Measurements from ENCODE around the gene GIT2. TPM values are rescaled to one million over a fixed set of nuclear protein-coding genes. Genes with fewer than 3 reads are reported as not detected.

The GIT2 gene
- total RNA-seq, 1 experiment from 2014 or later = 76.3 TPM

GRCh38 chr12:109947521-109947920 lies 48.6 kb downstream of the GIT2 start:
- peaks cover 72% of the 10 kb centered on the region; the same call in 1 of the 2 replicates for H3K36me3 ChIP-seq (ENCODE audit: insufficient read depth, low read length)
- no peaks in the 10 kb centered on the region for H3K9me3 ChIP-seq (ENCODE audit: low read length)
- H2AFZ ChIP-seq (ENCODE audit: low read length) = no peak overlapping the region
- no peak overlapping the region for H3K4me3 ChIP-seq (ENCODE audit: low read length)
- peaks cover 16% of the 10 kb centered on the region for H3K79me2 ChIP-seq (ENCODE audit: low read length)
- 0 out of 2 replicates have a peak overlapping the region, but pooled peaks have one; percentile 14 for H3K27ac ChIP-seq (ENCODE audit: low read length)
- H3K9ac ChIP-seq (ENCODE audit: low read length) = no peak overlapping the region
- no peaks in the 10 kb centered on the region for H3K27me3 ChIP-seq (ENCODE audit: low read length)
- no peak for DNase-seq
- no peaks in the 10 kb centered on the region for H3K9me2 ChIP-seq (replicated peaks; ENCODE audit: insufficient read depth, low read length)
- peak overlapping the region; percentile 0 for H3K4me2 ChIP-seq (ENCODE audit: low read depth, low read length, poor library complexity, severe bottlenecking)
- peaks cover 14% of the 10 kb centered on the region for H3K4me1 ChIP-seq (ENCODE audit: low read length)
- H4K20me1 ChIP-seq (ENCODE audit: insufficient read depth, low read depth, low read length) = no peaks in the 10 kb centered on the region

GRCh38 chr12:109946913-109947312 lies 49.3 kb downstream of the GIT2 start:
- H3K36me3 ChIP-seq (ENCODE audit: insufficient read depth, low read length) = peaks cover 74% of the 10 kb centered on the region; the same call in 1 of the 2 replicates
- no peak overlapping the region for H2AFZ ChIP-seq (ENCODE audit: low read length)
- peaks cover 16% of the 10 kb centered on the region for H3K79me2 ChIP-seq (ENCODE audit: low read length)
- H3K9ac ChIP-seq (ENCODE audit: low read length) = no peak overlapping the region
- no peak overlapping the region for H3K4me2 ChIP-seq (ENCODE audit: low read depth, low read length, poor library complexity, severe bottlenecking)
- H3K9me2 ChIP-seq (replicated peaks; ENCODE audit: insufficient read depth, low read length) = no peaks in the 10 kb centered on the region
- H3K27me3 ChIP-seq (ENCODE audit: low read length) = no peaks in the 10 kb centered on the region
- H3K4me1 ChIP-seq (ENCODE audit: low read length) = peaks cover 14% of the 10 kb centered on the region
- no peak overlapping the region for H3K27ac ChIP-seq (ENCODE audit: low read length)
- H4K20me1 ChIP-seq (ENCODE audit: insufficient read depth, low read depth, low read length) = no peaks in the 10 kb centered on the region
- no peak overlapping the region for H3K4me3 ChIP-seq (ENCODE audit: low read length)
- DNase-seq = no peak
- no peaks in the 10 kb centered on the region for H3K9me3 ChIP-seq (ENCODE audit: low read length)

GRCh38 chr12:109946505-109946904 lies 49.7 kb downstream of the GIT2 start:
- H3K36me3 ChIP-seq (ENCODE audit: insufficient read depth, low read length) = peaks cover 72% of the 10 kb centered on the region; the same call in 1 of the 2 replicates
- DNase-seq = no peak
- H2AFZ ChIP-seq (ENCODE audit: low read length) = no peak overlapping the region
- no peak overlapping the region for H3K9ac ChIP-seq (ENCODE audit: low read length)
- no peak overlapping the region for H3K4me2 ChIP-seq (ENCODE audit: low read depth, low read length, poor library complexity, severe bottlenecking)
- H3K27me3 ChIP-seq (ENCODE audit: low read length) = no peaks in the 10 kb centered on the region
- peaks cover 16% of the 10 kb centered on the region for H3K79me2 ChIP-seq (ENCODE audit: low read length)
- no peaks in the 10 kb centered on the region for H3K9me3 ChIP-seq (ENCODE audit: low read length)
- no peaks in the 10 kb centered on the region for H4K20me1 ChIP-seq (ENCODE audit: insufficient read depth, low read depth, low read length)
- no peak overlapping the region for H3K4me3 ChIP-seq (ENCODE audit: low read length)
- no peaks in the 10 kb centered on the region for H3K9me2 ChIP-seq (replicated peaks; ENCODE audit: insufficient read depth, low read length)
- no peak overlapping the region for H3K27ac ChIP-seq (ENCODE audit: low read length)
- H3K4me1 ChIP-seq (ENCODE audit: low read length) = peaks cover 14% of the 10 kb centered on the region

- peaks cover 63% of the 10 kb centered on the region; the same call in 1 of the 2 replicates for H3K36me3 ChIP-seq (ENCODE audit: insufficient read depth, low read length)
- no peak overlapping the region for H2AFZ ChIP-seq (ENCODE audit: low read length)
- H3K9me3 ChIP-seq (ENCODE audit: low read length) = no peaks in the 10 kb centered on the region
- H3K79me2 ChIP-seq (ENCODE audit: low read length) = peaks cover 16% of the 10 kb centered on the region
- no peaks in the 10 kb centered on the region for H3K27me3 ChIP-seq (ENCODE audit: low read length)
- H3K4me1 ChIP-seq (ENCODE audit: low read length) = peaks cover 14% of the 10 kb centered on the region
- H3K9ac ChIP-seq (ENCODE audit: low read length) = no peak overlapping the region
- H3K9me2 ChIP-seq (replicated peaks; ENCODE audit: insufficient read depth, low read length) = no peaks in the 10 kb centered on the region
- no peak overlapping the region for H3K4me2 ChIP-seq (ENCODE audit: low read depth, low read length, poor library complexity, severe bottlenecking)
- no peak overlapping the region for H3K27ac ChIP-seq (ENCODE audit: low read length)
- no peak overlapping the region for H3K4me3 ChIP-seq (ENCODE audit: low read length)
- DNase-seq = no peak
- H4K20me1 ChIP-seq (ENCODE audit: insufficient read depth, low read depth, low read length) = no peaks in the 10 kb centered on the region
Measured at GRCh38 chr12:109944561-109945359, 51.4 kb downstream of the GIT2 start.

- Histone ChIP-seq H3K9me2 (replicated peaks; ENCODE audit: insufficient read depth, low read length) (no peaks in the 10 kb centered on the region), H3K4me2 (ENCODE audit: low read depth, low read length, poor library complexity, severe bottlenecking) (no peak overlapping the region), H3K4me1 (ENCODE audit: low read length) (peaks cover 14% of the 10 kb centered on the region), H3K36me3 (ENCODE audit: insufficient read depth, low read length) (peaks cover 61% of the 10 kb centered on the region; the same call in 1 of the 2 replicates), H3K27ac (ENCODE audit: low read length) (no peak overlapping the region), H2AFZ (ENCODE audit: low read length) (no peak overlapping the region), H3K9me3 (ENCODE audit: low read length) (no peaks in the 10 kb centered on the region), H3K4me3 (ENCODE audit: low read length) (no peak overlapping the region), H3K27me3 (ENCODE audit: low read length) (no peaks in the 10 kb centered on the region), H4K20me1 (ENCODE audit: insufficient read depth, low read depth, low read length) (no peaks in the 10 kb centered on the region), H3K9ac (ENCODE audit: low read length) (no peak overlapping the region), H3K79me2 (ENCODE audit: low read length) (peaks cover 14% of the 10 kb centered on the region)
- DNase-seq = no peak
Measured at GRCh38 chr12:109943811-109944210, 52.4 kb downstream of the GIT2 start.

- H3K4me3 ChIP-seq (ENCODE audit: low read length) = no peak overlapping the region
- no peak overlapping the region for H3K27ac ChIP-seq (ENCODE audit: low read length)
- no peaks in the 10 kb centered on the region for H3K79me2 ChIP-seq (ENCODE audit: low read length)
- no peak overlapping the region for H3K9ac ChIP-seq (ENCODE audit: low read length)
- no peaks in the 10 kb centered on the region for H3K9me3 ChIP-seq (ENCODE audit: low read length)
- H3K4me1 ChIP-seq (ENCODE audit: low read length) = no peaks in the 10 kb centered on the region
- peaks cover 52% of the 10 kb centered on the region for H3K36me3 ChIP-seq (ENCODE audit: insufficient read depth, low read length)
- no peaks in the 10 kb centered on the region for H3K27me3 ChIP-seq (ENCODE audit: low read length)
- no peaks in the 10 kb centered on the region for H3K9me2 ChIP-seq (replicated peaks; ENCODE audit: insufficient read depth, low read length)
- H4K20me1 ChIP-seq (ENCODE audit: insufficient read depth, low read depth, low read length) = no peaks in the 10 kb centered on the region
- no peak for DNase-seq
- no peak overlapping the region for H2AFZ ChIP-seq (ENCODE audit: low read length)
- H3K4me2 ChIP-seq (ENCODE audit: low read depth, low read length, poor library complexity, severe bottlenecking) = no peak overlapping the region
Measured at GRCh38 chr12:109940339-109940923, 55.7 kb downstream of the GIT2 start.

GRCh38 chr12:109939504-109939903 lies 56.7 kb downstream of the GIT2 start:
- no peak overlapping the region for H2AFZ ChIP-seq (ENCODE audit: low read length)
- no peak for DNase-seq
- H3K9me2 ChIP-seq (replicated peaks; ENCODE audit: insufficient read depth, low read length) = no peaks in the 10 kb centered on the region
- H3K27me3 ChIP-seq (ENCODE audit: low read length) = no peaks in the 10 kb centered on the region
- no peak overlapping the region for H3K4me2 ChIP-seq (ENCODE audit: low read depth, low read length, poor library complexity, severe bottlenecking)
- H3K27ac ChIP-seq (ENCODE audit: low read length) = no peak overlapping the region
- H3K9me3 ChIP-seq (ENCODE audit: low read length) = no peaks in the 10 kb centered on the region
- peaks cover 46% of the 10 kb centered on the region for H3K36me3 ChIP-seq (ENCODE audit: insufficient read depth, low read length)
- no peaks in the 10 kb centered on the region for H3K79me2 ChIP-seq (ENCODE audit: low read length)
- H3K9ac ChIP-seq (ENCODE audit: low read length) = no peak overlapping the region
- H3K4me1 ChIP-seq (ENCODE audit: low read length) = no peaks in the 10 kb centered on the region
- H3K4me3 ChIP-seq (ENCODE audit: low read length) = no peak overlapping the region
- no peaks in the 10 kb centered on the region for H4K20me1 ChIP-seq (ENCODE audit: insufficient read depth, low read depth, low read length)

GRCh38 chr12:109938947-109939346 lies 57.2 kb downstream of the GIT2 start:
- H3K9me2 ChIP-seq (replicated peaks; ENCODE audit: insufficient read depth, low read length) = no peaks in the 10 kb centered on the region
- no peaks in the 10 kb centered on the region for H3K27me3 ChIP-seq (ENCODE audit: low read length)
- H3K9ac ChIP-seq (ENCODE audit: low read length) = no peak overlapping the region
- H3K4me3 ChIP-seq (ENCODE audit: low read length) = no peak overlapping the region
- H3K4me1 ChIP-seq (ENCODE audit: low read length) = no peaks in the 10 kb centered on the region
- H3K79me2 ChIP-seq (ENCODE audit: low read length) = no peaks in the 10 kb centered on the region
- no peaks in the 10 kb centered on the region for H4K20me1 ChIP-seq (ENCODE audit: insufficient read depth, low read depth, low read length)
- H3K27ac ChIP-seq (ENCODE audit: low read length) = no peak overlapping the region
- peaks cover 47% of the 10 kb centered on the region for H3K36me3 ChIP-seq (ENCODE audit: insufficient read depth, low read length)
- no peak for DNase-seq
- no peak overlapping the region for H2AFZ ChIP-seq (ENCODE audit: low read length)
- no peaks in the 10 kb centered on the region for H3K9me3 ChIP-seq (ENCODE audit: low read length)
- H3K4me2 ChIP-seq (ENCODE audit: low read depth, low read length, poor library complexity, severe bottlenecking) = no peak overlapping the region
